Tibial nerve (tissue), 4 donors: ENCODE data around the gene SLC39A10.

Source experiments
- CTCF ChIP-seq, 5 experiments: fragments of 200-600 bp in 3 of 5; fragments of 450-650 bp in 2 of 5; sonication (generic) in 3 of 5; IDR thresholded peaks; one replicate each; pipeline ENCODE4 v1.5.1; 2016 to 2019; ENCODE audit warnings: antibody characterized with exemption in 5 of 5, mild to moderate bottlenecking in 3 of 5, moderate library complexity in 2 of 5
- EP300 ChIP-seq, 2 donors: sonication (generic); formaldehyde crosslinking; IDR thresholded peaks; one replicate each; pipeline ENCODE4 v1.6.1; 2017; ENCODE audit warnings: antibody characterized with exemption in 2 of 2, mild to moderate bottlenecking in 1 of 2
- POLR2A ChIP-seq, 2 donors: fragments of 450-650 bp; IDR thresholded peaks; one replicate each; pipeline ENCODE4 v1.6.1; 2017; ENCODE audit warnings: antibody characterized with exemption in 2 of 2, mild to moderate bottlenecking in 2 of 2, moderate library complexity in 2 of 2

GRCh38 chr2:195758846-195759245 is 101.8 kb downstream of the SLC39A10 start:
- TF ChIP-seq CTCF (IDR thresholded peaks at IDR 0.05) (no peak), POLR2A (IDR thresholded peaks at IDR 0.05) (no peak), EP300 (IDR thresholded peaks at IDR 0.05) (no peak)
